A549 treated with ZK216348 at 1 μM for 4 hours (cell line): ENCODE measurements around the gene CAMK4. TPM values are rescaled to one million over a fixed set of nuclear protein-coding genes. Genes with fewer than 3 reads are reported as not detected.

Source experiments
- total RNA-seq: library from RNA; stranded (reverse); fragments of 200-300 nt; extraction: Qiagen RNA extraction; gene quantifications from 5 replicates; pipeline ENCODE4 v1.2.3, GENCODE V29; 2022; ENCODE audit warnings: low read depth

The CAMK4 gene
- total RNA-seq = not detected in 5 replicates

GRCh38 chr5:111223787-111224560 lies at the start of gene CAMK4:
Gene CAMK4 (plus strand): TSS chr5:111224384. CDS start chr5:111224484, 100 bp downstream.

GRCh38 chr5:111512375-111513130 lies 288.4 kb downstream of the CAMK4 start, which contains the start of gene STARD4:
Gene STARD4 (minus strand): TSS chr5:111512535. CDS start chr5:111507433, 5,102 bp downstream.

Other genes with a start within 250 kb of the CAMK4 start
- gene TSLP, start 152.7 kb upstream of the CAMK4 start, total RNA-seq = not detected in 5 replicates
- 10.6 to 17.1 TPM (median 14.6 TPM) in 5 replicates for gene WDR36, start 132.0 kb upstream of the CAMK4 start, total RNA-seq